SU-DHL-6 (cell line): ENCODE results near the gene COL18A1.

Experiments used
- H2AFZ ChIP-seq: fragments of 200-600 bp; sonication (generic); 2 replicates; pipeline ENCODE4 v1.6.1; 2014; ENCODE audit warnings: low read depth, mild to moderate bottlenecking, moderate library complexity, mixed read lengths, antibody characterized with exemption, low read length; ENCODE audit not compliant: severe bottlenecking
- H3F3A ChIP-seq: fragments of 200-600 bp; shearing (Covaris generic); 2 replicates; pipeline ENCODE4 v1.6.0; 2016; ENCODE audit warnings: antibody characterized with exemption, mild to moderate bottlenecking; ENCODE audit not compliant: insufficient read depth
- H3K27ac ChIP-seq: fragments of 200-600 bp; sonication (generic); 2 replicates; pipeline ENCODE4 v1.5.1; 2016; ENCODE audit warnings: low read depth, mild to moderate bottlenecking, low read length, moderate library complexity, mixed read lengths
- H3K27me3 ChIP-seq: fragments of 200-600 bp; sonication (generic), shearing (Covaris generic); 2 replicates; pipeline ENCODE4 v1.6.0; 2014; ENCODE audit warnings: mild to moderate bottlenecking, low read length
- H3K36me3 ChIP-seq: fragments of 200-600 bp; sonication (generic); 2 replicates; pipeline ENCODE4 v1.6.1; 2014; ENCODE audit warnings: mild to moderate bottlenecking, low read length, mixed read lengths
- H3K4me2 ChIP-seq: fragments of 300-600, 200-600 bp; shearing (Covaris generic), sonication (generic); 2 replicates; pipeline ENCODE4 v1.6.0; 2014; ENCODE audit warnings: low read length, low read depth, mild to moderate bottlenecking; ENCODE audit not compliant: poor library complexity, severe bottlenecking
- H3K4me3 ChIP-seq: fragments of 200-600 bp; sonication (generic); 2 replicates; pipeline ENCODE4 v1.5.1; 2014; ENCODE audit warnings: antibody characterized with exemption, low read length, mild to moderate bottlenecking, mixed read lengths; ENCODE audit not compliant: insufficient read depth, poor library complexity, severe bottlenecking
- H3K79me2 ChIP-seq: fragments of 200-600 bp; sonication (generic); 2 replicates; pipeline ENCODE4 v1.6.1; 2014; ENCODE audit warnings: mild to moderate bottlenecking, low read length, moderate library complexity; ENCODE audit not compliant: insufficient read depth
- H3K9ac ChIP-seq: fragments of 200-600 bp; sonication (generic); 2 replicates; pipeline ENCODE4 v1.7.0; 2014; ENCODE audit warnings: mild to moderate bottlenecking, low read length
- H3K9me2 ChIP-seq: fragments of 200-600 bp; sonication (generic); replicated peaks from 2 replicates; pipeline ENCODE4 v1.6.1; 2014; ENCODE audit warnings: low read length; ENCODE audit not compliant: insufficient read depth
- H3K9me3 ChIP-seq: fragments of 200-600 bp; sonication (generic); 2 replicates; pipeline ENCODE4 v1.6.1; 2014; ENCODE audit warnings: low read length, mixed read lengths; ENCODE audit not compliant: insufficient read depth
- H4K20me1 ChIP-seq: fragments of 200-600 bp; sonication (generic); 2 replicates; pipeline ENCODE4 v1.6.1; 2014; ENCODE audit warnings: low read depth, mild to moderate bottlenecking, antibody characterized with exemption, low read length, moderate library complexity, mixed read lengths
- CTCF ChIP-seq: fragments of 200-600 bp; sonication (generic); IDR thresholded peaks from one replicate; pipeline ENCODE4 v1.5.1; 2017; ENCODE audit warnings: antibody characterized with exemption, mild to moderate bottlenecking, low read length, moderate library complexity; ENCODE audit not compliant: insufficient read depth, poor library complexity, severe bottlenecking
- EZH2phosphoT487 ChIP-seq: fragments of 200-600 bp; sonication (generic), shearing (Covaris generic); conservative IDR thresholded peaks from 2 replicates; pipeline ENCODE4 v1.6.1; 2018; ENCODE audit warnings: mild to moderate bottlenecking, antibody characterized with exemption, low read length, moderate library complexity, mixed read lengths

The COL18A1 gene

GRCh38 chr21:45455674-45456583 lies 51.0 kb downstream of the COL18A1 start:
- Histone ChIP-seq H3K4me3 (no peak overlapping the region), H4K20me1 (no peaks in the 10 kb centered on the region), H2AFZ (no peak overlapping the region), H3K79me2 (no peaks in the 10 kb centered on the region), H3K9me2 (no peaks in the 10 kb centered on the region), H3K27me3 (no peaks in the 10 kb centered on the region), H3K36me3 (no peaks in the 10 kb centered on the region), H3K9me3 (peaks cover 5% of the 10 kb centered on the region; the same call in 1 of the 2 replicates), H3K4me2 (no peak overlapping the region), H3K9ac (no peak overlapping the region), H3K27ac (no peak overlapping the region), H3F3A (no peaks in the 10 kb centered on the region)
- no peak for TF ChIP-seq EZH2phosphoT487
- TF ChIP-seq CTCF = no peak

- Histone ChIP-seq H4K20me1 (no peaks in the 10 kb centered on the region), H3F3A (no peaks in the 10 kb centered on the region), H3K79me2 (no peaks in the 10 kb centered on the region), H3K4me3 (no peak overlapping the region), H3K27ac (no peak overlapping the region), H3K9ac (no peak overlapping the region), H2AFZ (no peak overlapping the region), H3K27me3 (no peaks in the 10 kb centered on the region), H3K9me2 (no peaks in the 10 kb centered on the region), H3K4me2 (no peak overlapping the region), H3K36me3 (no peaks in the 10 kb centered on the region), H3K9me3 (peaks cover 5% of the 10 kb centered on the region; the same call in 1 of the 2 replicates)
- TF ChIP-seq EZH2phosphoT487 = no peak
- no peak for TF ChIP-seq CTCF
Observed at GRCh38 chr21:45456584-45457160, 51.7 kb downstream of the COL18A1 start.

- Histone ChIP-seq H3K9me2 (no peaks in the 10 kb centered on the region), H3K79me2 (no peaks in the 10 kb centered on the region), H4K20me1 (no peaks in the 10 kb centered on the region), H3F3A (no peaks in the 10 kb centered on the region), H2AFZ (no peak overlapping the region), H3K36me3 (no peaks in the 10 kb centered on the region), H3K27ac (no peak overlapping the region), H3K4me2 (no peak overlapping the region), H3K27me3 (no peaks in the 10 kb centered on the region), H3K4me3 (no peak overlapping the region), H3K9ac (no peak overlapping the region), H3K9me3 (peaks cover 5% of the 10 kb centered on the region; the same call in 1 of the 2 replicates)
- TF ChIP-seq EZH2phosphoT487 = no peak
Observed at GRCh38 chr21:45457161-45457831, 52.3 kb downstream of the COL18A1 start.

- H2AFZ ChIP-seq = no peak overlapping the region
- H3K4me2 ChIP-seq = no peak overlapping the region
- H3K4me3 ChIP-seq = no peak overlapping the region
- no peaks in the 10 kb centered on the region for H3K36me3 ChIP-seq
- TF ChIP-seq EZH2phosphoT487 (no peak), CTCF (no peak)
- no peak overlapping the region for H3K9ac ChIP-seq
- H4K20me1 ChIP-seq = no peaks in the 10 kb centered on the region
- H3K9me2 ChIP-seq = no peaks in the 10 kb centered on the region
- no peaks in the 10 kb centered on the region for H3F3A ChIP-seq
- H3K27me3 ChIP-seq = no peaks in the 10 kb centered on the region
- no peak overlapping the region for H3K27ac ChIP-seq
- peaks cover under 1% of the 10 kb centered on the region; the same call in 1 of the 2 replicates for H3K9me3 ChIP-seq
- H3K79me2 ChIP-seq = no peaks in the 10 kb centered on the region
Observed at GRCh38 chr21:45457832-45458172, 52.8 kb downstream of the COL18A1 start.
